Stimulated activated CD4-positive, alpha-beta T cell treated with anti-CD3 and anti-CD28 coated beads, Interleukin-4, amount 100 ng/mL, for 24 hours (primary cell): ENCODE results near the gene ZBTB2.
"Not testable (repeated sequence)": the region's sequence is repeated elsewhere in the genome, so short reads cannot be mapped to it uniquely, and the experiment has no call there.

Experiments used
- DNase-seq: peaks from one replicate; pipeline ENCODE4 v3.0.0-alpha.2; 2020

Gene ZBTB2

GRCh38 chr6:151325075-151326050, 66.0 kb downstream of the ZBTB2 start:
- DNase-seq: peak; percentile 15

GRCh38 chr6:151324488-151324825, 66.9 kb downstream of the ZBTB2 start:
- DNase-seq: no peak

- DNase-seq: peak; percentile 71
Measured at GRCh38 chr6:151323791-151324487, 67.4 kb downstream of the ZBTB2 start.

GRCh38 chr6:151322570-151322969, 68.8 kb downstream of the ZBTB2 start:
- no peak for DNase-seq

GRCh38 chr6:151321438-151321837, 69.9 kb downstream of the ZBTB2 start:
- no peak for DNase-seq

GRCh38 chr6:151320140-151320539, 71.2 kb downstream of the ZBTB2 start:
- no peak for DNase-seq

- DNase-seq: no peak
Measured at GRCh38 chr6:151317995-151318365, 73.4 kb downstream of the ZBTB2 start.

GRCh38 chr6:151317103-151317994, 74.0 kb downstream of the ZBTB2 start:
- no peak for DNase-seq

- not testable (repeated sequence) for DNase-seq
Measured at GRCh38 chr6:151315661-151316060, 75.7 kb downstream of the ZBTB2 start.
